ENCODE results near the gene MARCHF10.
"Not testable (repeated sequence)": the region's sequence is repeated elsewhere in the genome, so short reads cannot be mapped to it uniquely, and the experiment has no call there.

Gene MARCHF10

GRCh38 chr17:62715882-62716390 is 92.2 kb downstream of the MARCHF10 start:
- no peak for FAIRE-seq

- no peak for FAIRE-seq
Measured at GRCh38 chr17:62714016-62714777, 93.9 kb downstream of the MARCHF10 start.

- FAIRE-seq: no peak
Measured at GRCh38 chr17:62713086-62713881, 94.8 kb downstream of the MARCHF10 start.

- no peak for FAIRE-seq
Measured at GRCh38 chr17:62712171-62712581, 95.9 kb downstream of the MARCHF10 start.

GRCh38 chr17:62708587-62708986 is 99.5 kb downstream of the MARCHF10 start:
- FAIRE-seq: no peak

GRCh38 chr17:62707425-62707739 is 100.7 kb downstream of the MARCHF10 start:
- no peak for FAIRE-seq

- no peak for FAIRE-seq
Measured at GRCh38 chr17:62706598-62707424, 101.3 kb downstream of the MARCHF10 start.

- FAIRE-seq: no peak
Measured at GRCh38 chr17:62705778-62706597, 102.1 kb downstream of the MARCHF10 start.

- FAIRE-seq: no peak
Measured at GRCh38 chr17:62705156-62705777, 102.8 kb downstream of the MARCHF10 start.

GRCh38 chr17:62704381-62704971 is 103.6 kb downstream of the MARCHF10 start:
- FAIRE-seq: no peak

GRCh38 chr17:62703776-62704380 is 104.2 kb downstream of the MARCHF10 start:
- no peak for FAIRE-seq

- no peak for FAIRE-seq
Measured at GRCh38 chr17:62703261-62703775, 104.8 kb downstream of the MARCHF10 start.

- FAIRE-seq: no peak
Measured at GRCh38 chr17:62702746-62703260, 105.3 kb downstream of the MARCHF10 start.

GRCh38 chr17:62701706-62702085 is 106.4 kb downstream of the MARCHF10 start:
- no peak for FAIRE-seq

- no peak for FAIRE-seq
Measured at GRCh38 chr17:62700964-62701705, 107.0 kb downstream of the MARCHF10 start.

GRCh38 chr17:62698459-62698858 is 109.7 kb downstream of the MARCHF10 start:
- not testable (repeated sequence) for FAIRE-seq

GRCh38 chr17:62696726-62697490 is 111.2 kb downstream of the MARCHF10 start:
- FAIRE-seq: no peak

- no peak for FAIRE-seq
Measured at GRCh38 chr17:62696256-62696655, 111.9 kb downstream of the MARCHF10 start.
